Fibroblast of the aortic adventitia (primary cell): Measurements from ENCODE around the gene SLC4A8. TPM values are rescaled to one million over a fixed set of nuclear protein-coding genes. Genes with fewer than 3 reads are reported as not detected.

Experiments used
- DNase-seq: peaks from one replicate; pipeline ENCODE4 v3.0.0-alpha.2; 2010; ENCODE audit warnings: low read depth
- H3K4me3 ChIP-seq: 2 replicates; pipeline ENCODE4 v1.5.1; 2011; ENCODE audit warnings: low read depth, mild to moderate bottlenecking, control low read depth, low read length, moderate library complexity
- total RNA-seq: library from RNA; depleted of rRNA; stranded (reverse); fragments of >200 nt; gene quantifications from 2 replicates; pipeline ENCODE4 v1.2.3, GENCODE V29; 2012; ENCODE audit warnings: low replicate concordance
- TF ChIP-seq, protein P1 (sequence below): IDR thresholded peaks from 2 replicates; pipeline ENCODE4 v1.5.1; 2011; ENCODE audit warnings: mild to moderate bottlenecking, low read length, control low read depth, inconsistent platforms; ENCODE audit not compliant: insufficient read depth

The SLC4A8 gene
- total RNA-seq, 1 donor, result 8.4 TPM

GRCh38 chr12:51421266-51421884, 3.3 kb upstream of the SLC4A8 start:
- DNase-seq, result peak; percentile 79
- no peak overlapping the region for H3K4me3 ChIP-seq
- TF ChIP-seq, protein P1, sequence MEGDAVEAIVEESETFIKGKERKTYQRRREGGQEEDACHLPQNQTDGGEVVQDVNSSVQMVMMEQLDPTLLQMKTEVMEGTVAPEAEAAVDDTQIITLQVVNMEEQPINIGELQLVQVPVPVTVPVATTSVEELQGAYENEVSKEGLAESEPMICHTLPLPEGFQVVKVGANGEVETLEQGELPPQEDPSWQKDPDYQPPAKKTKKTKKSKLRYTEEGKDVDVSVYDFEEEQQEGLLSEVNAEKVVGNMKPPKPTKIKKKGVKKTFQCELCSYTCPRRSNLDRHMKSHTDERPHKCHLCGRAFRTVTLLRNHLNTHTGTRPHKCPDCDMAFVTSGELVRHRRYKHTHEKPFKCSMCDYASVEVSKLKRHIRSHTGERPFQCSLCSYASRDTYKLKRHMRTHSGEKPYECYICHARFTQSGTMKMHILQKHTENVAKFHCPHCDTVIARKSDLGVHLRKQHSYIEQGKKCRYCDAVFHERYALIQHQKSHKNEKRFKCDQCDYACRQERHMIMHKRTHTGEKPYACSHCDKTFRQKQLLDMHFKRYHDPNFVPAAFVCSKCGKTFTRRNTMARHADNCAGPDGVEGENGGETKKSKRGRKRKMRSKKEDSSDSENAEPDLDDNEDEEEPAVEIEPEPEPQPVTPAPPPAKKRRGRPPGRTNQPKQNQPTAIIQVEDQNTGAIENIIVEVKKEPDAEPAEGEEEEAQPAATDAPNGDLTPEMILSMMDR, result peak; percentile 74

DNA sequence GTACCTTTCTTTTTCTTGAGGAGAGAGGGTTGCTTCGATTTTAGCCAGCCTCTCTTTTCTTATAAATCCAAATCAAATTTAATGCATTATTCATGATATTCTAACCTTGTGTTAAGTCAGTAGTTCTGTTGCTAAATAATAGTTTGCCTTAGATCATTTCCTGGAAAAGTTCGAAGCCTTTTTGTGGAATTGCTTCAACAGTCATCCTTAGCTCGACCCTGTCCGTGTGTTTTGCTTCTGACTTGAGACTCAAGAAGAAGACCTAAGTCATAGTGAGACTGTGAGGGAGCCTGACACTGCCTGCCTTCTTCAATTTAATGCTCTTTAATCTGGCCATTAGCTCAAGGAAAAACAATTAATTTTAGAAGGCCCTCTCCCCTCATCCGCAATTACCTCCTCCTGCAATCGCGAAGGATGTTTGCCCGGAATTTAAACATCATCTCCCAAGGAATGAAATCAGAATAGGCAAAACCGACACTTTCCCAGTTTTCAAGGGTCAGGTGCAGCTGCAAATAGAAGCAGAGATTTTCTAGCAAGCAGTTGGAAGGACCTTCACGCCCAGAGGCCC, 453 bp upstream of the SLC4A8 start:
- TF ChIP-seq, protein P1, result no peak
- DNase-seq, result no peak
- peak overlapping the region; percentile 77 for H3K4me3 ChIP-seq

- no peak for DNase-seq
- H3K4me3 ChIP-seq, result no peak overlapping the region
- TF ChIP-seq, protein P1, result no peak
Observed at GRCh38 chr12:51428256-51428655, 3.6 kb downstream of the SLC4A8 start.

- no peak for DNase-seq
- no peak overlapping the region for H3K4me3 ChIP-seq
- TF ChIP-seq, protein P1, result no peak
Observed at GRCh38 chr12:51429700-51430099, 5.1 kb downstream of the SLC4A8 start.

GRCh38 chr12:51430196-51430895, 5.7 kb downstream of the SLC4A8 start:
- DNase-seq, result no peak
- TF ChIP-seq, protein P1, result no peak
- H3K4me3 ChIP-seq, result no peak overlapping the region

- TF ChIP-seq, protein P1, result no peak
- H3K4me3 ChIP-seq, result no peak overlapping the region
- no peak for DNase-seq
Observed at GRCh38 chr12:51432921-51433320, 8.3 kb downstream of the SLC4A8 start.
